GM12801 (cell line): ENCODE data around the gene TCERG1.

Experiments used
- CTCF ChIP-seq: IDR thresholded peaks from one replicate; pipeline ENCODE4 v1.5.1; 2011; ENCODE audit warnings: control low read depth; ENCODE audit not compliant: insufficient read length; ENCODE audit errors: extremely low read depth

The TCERG1 gene

GRCh38 chr5:146410272-146410671 lies 36.9 kb upstream of the TCERG1 start:
- no peak for TF ChIP-seq CTCF

- TF ChIP-seq CTCF, result no peak
Observed at GRCh38 chr5:146419696-146420095, 27.4 kb upstream of the TCERG1 start.

- no peak for TF ChIP-seq CTCF
Observed at GRCh38 chr5:146425023-146425422, 22.1 kb upstream of the TCERG1 start.

- TF ChIP-seq CTCF, result no peak
Observed at GRCh38 chr5:146426305-146426704, 20.8 kb upstream of the TCERG1 start.

- TF ChIP-seq CTCF, result no peak
Observed at GRCh38 chr5:146426853-146427618, 20.1 kb upstream of the TCERG1 start.

GRCh38 chr5:146427619-146427997 lies 19.5 kb upstream of the TCERG1 start:
- no peak for TF ChIP-seq CTCF

- TF ChIP-seq CTCF, result no peak
Observed at GRCh38 chr5:146428658-146429057, 18.5 kb upstream of the TCERG1 start.

GRCh38 chr5:146440353-146440752 lies 6.8 kb upstream of the TCERG1 start:
- TF ChIP-seq CTCF, result no peak
